ENCODE measurements around the gene HOXB4.
A peak's percentile ranks its signal among the peaks of the same experiment; 100 is the strongest.

The HOXB4 gene

DNA sequence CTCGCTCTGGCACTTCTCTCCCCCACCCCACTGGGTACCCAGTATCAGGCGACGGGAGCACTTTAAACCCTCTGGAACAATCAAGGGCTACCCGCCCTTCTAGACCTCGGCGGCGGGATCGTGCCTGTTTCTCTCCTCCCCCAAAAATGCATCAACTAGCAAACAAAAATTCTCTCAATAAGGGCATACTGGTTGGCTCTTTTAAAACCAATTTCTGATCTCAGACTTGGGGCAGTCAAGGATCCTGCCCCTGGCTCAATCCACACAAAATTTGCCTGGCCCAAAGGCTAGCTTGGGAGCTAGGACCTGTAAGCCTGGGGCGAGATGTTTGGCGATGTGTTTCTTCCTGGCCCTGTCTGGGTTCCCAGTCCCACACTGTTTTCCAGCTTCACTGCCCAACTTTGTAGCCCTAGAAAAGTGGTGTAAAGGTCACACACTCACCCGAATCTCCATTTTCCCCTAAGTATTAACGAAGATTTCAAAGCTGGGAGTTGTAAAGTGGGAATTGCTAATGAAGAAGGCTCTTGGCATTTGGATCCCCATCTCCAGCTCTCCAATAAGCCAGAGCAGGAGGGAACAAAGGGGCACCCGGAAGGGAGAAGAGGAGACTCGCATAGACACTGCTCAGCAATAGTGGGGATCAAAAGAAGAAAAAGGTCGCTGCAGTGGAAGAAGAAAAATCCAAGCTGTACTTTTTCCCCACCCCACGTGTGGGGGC is 18.9 kb downstream of the HOXB4 start:
- peaks cover 17% of the 10 kb centered on the region for H3K4me1 Mint-ChIP-seq
- no peak overlapping the region for H3K4me3 Mint-ChIP-seq
- ATAC-seq (replicated peaks; ENCODE audit: extremely low read depth, poor library complexity, severe bottlenecking) (no peak), DNase-seq (ENCODE audit: low spot score in 2 of 2) (no peak)
- peaks cover 8% of the 10 kb centered on the region for H3K36me3 Mint-ChIP-seq (ENCODE audit: insufficient read depth)
- no peak overlapping the region for H3K27ac Mint-ChIP-seq (ENCODE audit: low read depth)
- no peaks in the 10 kb centered on the region for H3K9me3 Mint-ChIP-seq
- no peaks in the 10 kb centered on the region for H3K27me3 Mint-ChIP-seq

DNA sequence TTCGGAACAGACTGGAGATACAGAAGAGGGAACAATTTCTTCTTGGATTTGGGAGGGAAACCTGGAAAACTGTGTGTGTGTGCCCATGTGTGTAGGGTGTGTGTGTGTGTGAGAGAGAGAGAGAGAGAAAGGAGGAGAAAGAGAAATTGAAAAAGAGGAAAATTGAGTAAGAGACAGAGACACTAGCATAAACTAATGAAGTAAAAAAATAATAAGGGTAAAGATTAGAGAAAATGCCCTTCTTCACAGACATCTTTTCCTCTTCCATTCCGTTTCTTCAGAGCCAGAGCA is 19.4 kb downstream of the HOXB4 start:
- H3K4me1 Mint-ChIP-seq, result peaks cover 17% of the 10 kb centered on the region
- H3K9me3 Mint-ChIP-seq, result no peaks in the 10 kb centered on the region
- H3K4me3 Mint-ChIP-seq, result no peak overlapping the region
- peaks cover 8% of the 10 kb centered on the region for H3K36me3 Mint-ChIP-seq (ENCODE audit: insufficient read depth)
- no peaks in the 10 kb centered on the region for H3K27me3 Mint-ChIP-seq
- no peak for DNase-seq (ENCODE audit: low spot score in 2 of 2)
- H3K27ac Mint-ChIP-seq (ENCODE audit: low read depth), result no peak overlapping the region
- ATAC-seq (replicated peaks; ENCODE audit: extremely low read depth, poor library complexity, severe bottlenecking), result no peak

DNA sequence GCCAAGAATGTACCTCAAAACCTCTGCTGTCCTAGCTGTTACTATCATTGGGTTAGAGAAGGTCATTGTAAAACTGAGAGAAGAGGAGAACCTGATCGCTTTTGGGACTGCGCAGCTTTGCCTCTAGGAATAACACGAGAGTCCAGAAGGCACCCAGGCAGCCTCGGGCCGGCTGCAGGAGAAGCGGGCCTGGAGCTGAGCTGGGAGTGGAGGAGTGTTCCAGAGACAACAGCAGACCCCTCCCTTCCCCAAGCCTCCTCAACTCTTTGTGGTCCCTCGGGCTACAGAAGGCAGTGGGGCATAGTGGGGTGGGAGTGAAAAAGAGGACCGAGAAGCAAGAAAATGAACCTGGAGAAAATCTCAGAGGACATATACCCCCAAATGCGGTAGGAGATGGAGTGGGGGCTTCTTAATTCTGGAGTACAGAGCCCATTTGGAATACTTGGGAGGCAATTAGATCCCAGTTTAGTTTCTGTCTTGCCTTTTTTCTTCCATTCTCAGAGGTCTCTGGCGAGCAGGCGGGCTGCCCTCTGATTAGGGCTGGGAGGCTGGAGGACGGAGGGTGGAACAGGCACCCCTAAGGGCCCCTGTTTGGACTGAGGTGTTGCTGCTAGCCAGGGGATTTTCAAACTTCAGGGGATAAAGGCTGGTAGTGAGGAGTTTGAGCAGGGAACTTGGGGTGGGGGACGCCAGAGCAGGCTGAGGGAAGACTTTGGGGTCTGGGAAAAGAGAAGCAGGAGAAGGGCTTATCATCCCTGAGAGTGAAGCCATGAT is 19.9 kb downstream of the HOXB4 start:
- DNase-seq (ENCODE audit: low spot score in 2 of 2), result no peak
- H3K36me3 Mint-ChIP-seq (ENCODE audit: insufficient read depth), result peaks cover 8% of the 10 kb centered on the region
- peaks cover 17% of the 10 kb centered on the region for H3K4me1 Mint-ChIP-seq
- no peak overlapping the region for H3K27ac Mint-ChIP-seq (ENCODE audit: low read depth)
- no peaks in the 10 kb centered on the region for H3K9me3 Mint-ChIP-seq
- no peaks in the 10 kb centered on the region for H3K27me3 Mint-ChIP-seq
- H3K4me3 Mint-ChIP-seq, result no peak overlapping the region
- ATAC-seq (replicated peaks; ENCODE audit: extremely low read depth, poor library complexity, severe bottlenecking), result no peak

GRCh38 chr17:48556576-48557401 is 21.4 kb downstream of the HOXB4 start:
- Mint-ChIP-seq H3K4me3 (no peak overlapping the region), H3K27me3 (no peaks in the 10 kb centered on the region), H3K27ac (ENCODE audit: low read depth) (no peak overlapping the region), H3K36me3 (ENCODE audit: insufficient read depth) (peaks cover 10% of the 10 kb centered on the region), H3K9me3 (no peaks in the 10 kb centered on the region), H3K4me1 (peaks cover 14% of the 10 kb centered on the region)
- no peak for ATAC-seq (replicated peaks; ENCODE audit: extremely low read depth, poor library complexity, severe bottlenecking)
- DNase-seq (ENCODE audit: low spot score in 2 of 2), result no peak

GRCh38 chr17:48556229-48556575 is 21.9 kb downstream of the HOXB4 start:
- no peak for ATAC-seq (replicated peaks; ENCODE audit: extremely low read depth, poor library complexity, severe bottlenecking)
- H3K4me3 Mint-ChIP-seq, result no peak overlapping the region

GRCh38 chr17:48555258-48556228 is 22.6 kb downstream of the HOXB4 start:
- peaks cover 10% of the 10 kb centered on the region for H3K36me3 Mint-ChIP-seq (ENCODE audit: insufficient read depth)
- no peaks in the 10 kb centered on the region for H3K9me3 Mint-ChIP-seq
- H3K4me1 Mint-ChIP-seq, result peaks cover 8% of the 10 kb centered on the region
- H3K27ac Mint-ChIP-seq (ENCODE audit: low read depth), result no peak overlapping the region
- DNase-seq (ENCODE audit: low spot score in 2 of 2), result no peak
- peak overlapping the region; percentile 51 for H3K4me3 Mint-ChIP-seq
- ATAC-seq (replicated peaks; ENCODE audit: extremely low read depth, poor library complexity, severe bottlenecking), result no peak
- no peaks in the 10 kb centered on the region for H3K27me3 Mint-ChIP-seq

More at GRCh38 chr17:48556229-48556575, 21.9 kb downstream of the HOXB4 start:
- H3K27me3 Mint-ChIP-seq, result no peaks in the 10 kb centered on the region
- no peak overlapping the region for H3K27ac Mint-ChIP-seq (ENCODE audit: low read depth)
- H3K9me3 Mint-ChIP-seq, result no peaks in the 10 kb centered on the region
- H3K36me3 Mint-ChIP-seq (ENCODE audit: insufficient read depth), result peaks cover 10% of the 10 kb centered on the region
- H3K4me1 Mint-ChIP-seq, result peaks cover 8% of the 10 kb centered on the region
- no peak for DNase-seq (ENCODE audit: low spot score in 2 of 2)

DNA sequence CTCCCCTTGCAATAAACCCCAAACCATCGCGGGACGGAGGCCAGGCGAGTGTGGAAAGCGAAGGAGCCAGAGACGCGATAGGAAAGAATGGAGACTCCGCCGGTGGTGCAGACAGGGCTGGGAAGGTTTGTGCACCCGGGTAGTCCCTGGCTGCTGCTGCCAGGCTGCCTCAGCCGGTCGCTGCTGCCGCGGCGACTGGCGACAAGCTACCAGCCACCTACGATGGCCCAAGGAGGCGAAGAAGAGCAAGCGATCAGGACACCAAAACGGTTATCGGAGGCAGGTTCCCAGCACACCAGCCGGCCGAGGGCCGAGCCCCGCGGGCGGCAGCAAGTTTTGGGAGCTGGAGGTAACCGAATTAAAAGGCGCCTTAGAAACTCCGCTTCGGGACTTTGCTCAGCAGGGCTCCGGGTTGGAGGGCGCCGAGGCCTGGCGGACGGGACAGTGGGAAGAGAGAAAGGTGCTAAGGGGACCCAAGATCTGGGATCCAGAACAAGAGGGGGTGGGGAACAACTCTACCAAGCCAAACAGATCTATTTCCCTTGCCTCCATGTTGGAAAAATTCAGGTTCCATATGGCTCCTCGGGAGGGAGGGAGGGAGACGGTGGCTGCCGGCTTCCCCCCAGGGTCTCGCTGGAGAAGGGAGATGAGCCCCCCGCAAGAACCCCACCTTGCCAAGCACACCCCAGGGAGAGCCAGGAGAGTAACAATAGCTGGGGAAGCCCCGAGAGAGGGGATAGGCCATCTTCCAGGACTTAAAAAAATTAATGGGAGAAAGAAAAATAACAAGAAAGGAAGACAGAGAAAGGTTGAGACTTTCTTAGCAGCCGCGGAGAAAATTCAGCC is 23.5 kb downstream of the HOXB4 start:
- H3K9me3 Mint-ChIP-seq, result no peaks in the 10 kb centered on the region
- peak overlapping the region; percentile 51 for H3K4me3 Mint-ChIP-seq
- no peak overlapping the region for H3K27ac Mint-ChIP-seq (ENCODE audit: low read depth)
- H3K36me3 Mint-ChIP-seq (ENCODE audit: insufficient read depth), result peaks cover 10% of the 10 kb centered on the region
- DNase-seq (ENCODE audit: low spot score in 2 of 2) (no peak), ATAC-seq (replicated peaks; ENCODE audit: extremely low read depth, poor library complexity, severe bottlenecking) (no peak)
- no peaks in the 10 kb centered on the region for H3K27me3 Mint-ChIP-seq
- H3K4me1 Mint-ChIP-seq, result peaks cover 8% of the 10 kb centered on the region

GRCh38 chr17:48553826-48554225 is 24.3 kb downstream of the HOXB4 start:
- no peak for ATAC-seq (replicated peaks; ENCODE audit: extremely low read depth, poor library complexity, severe bottlenecking)
- Mint-ChIP-seq H3K27ac (ENCODE audit: low read depth) (no peak overlapping the region), H3K36me3 (ENCODE audit: insufficient read depth) (peaks cover 8% of the 10 kb centered on the region), H3K4me1 (peaks cover 8% of the 10 kb centered on the region), H3K9me3 (no peaks in the 10 kb centered on the region), H3K27me3 (no peaks in the 10 kb centered on the region), H3K4me3 (no peak overlapping the region)
- DNase-seq (ENCODE audit: low spot score in 2 of 2), result no peak

- no peak for DNase-seq (ENCODE audit: low spot score in 2 of 2)
- Mint-ChIP-seq H3K9me3 (no peaks in the 10 kb centered on the region), H3K36me3 (ENCODE audit: insufficient read depth) (peaks cover 8% of the 10 kb centered on the region), H3K4me3 (no peak overlapping the region), H3K4me1 (peaks cover 8% of the 10 kb centered on the region), H3K27me3 (no peaks in the 10 kb centered on the region), H3K27ac (ENCODE audit: low read depth) (no peak overlapping the region)
- ATAC-seq (replicated peaks; ENCODE audit: extremely low read depth, poor library complexity, severe bottlenecking), result no peak
These were observed 25.0 kb downstream of the HOXB4 start for GRCh38 chr17:48553190-48553547.

GRCh38 chr17:48552466-48553189 is 25.5 kb downstream of the HOXB4 start:
- Mint-ChIP-seq H3K36me3 (ENCODE audit: insufficient read depth) (peaks cover 6% of the 10 kb centered on the region), H3K4me1 (peaks cover 8% of the 10 kb centered on the region), H3K27ac (ENCODE audit: low read depth) (no peak overlapping the region), H3K27me3 (no peaks in the 10 kb centered on the region), H3K4me3 (no peak overlapping the region), H3K9me3 (no peaks in the 10 kb centered on the region)
- ATAC-seq (replicated peaks; ENCODE audit: extremely low read depth, poor library complexity, severe bottlenecking) (no peak), DNase-seq (ENCODE audit: low spot score in 2 of 2) (no peak)

All from central memory CD8-positive, alpha-beta T cell (primary cell).